Activated CD4-positive, alpha-beta T cell treated with anti-CD3 and anti-CD28 coated beads, Interleukin-2, amount 50 U/mL, for 4 hours (primary cell): ENCODE data around the gene C21orf58.
A peak's percentile ranks its signal among the peaks of the same experiment; 100 is the strongest.
"Not testable (repeated sequence)": the region's sequence is repeated elsewhere in the genome, so short reads cannot be mapped to it uniquely, and the experiment has no call there.

Experiments
- DNase-seq, 2 experiments: peaks; one replicate each; pipeline ENCODE4 v3.0.0-alpha.2; 2020

Gene C21orf58

DNA sequence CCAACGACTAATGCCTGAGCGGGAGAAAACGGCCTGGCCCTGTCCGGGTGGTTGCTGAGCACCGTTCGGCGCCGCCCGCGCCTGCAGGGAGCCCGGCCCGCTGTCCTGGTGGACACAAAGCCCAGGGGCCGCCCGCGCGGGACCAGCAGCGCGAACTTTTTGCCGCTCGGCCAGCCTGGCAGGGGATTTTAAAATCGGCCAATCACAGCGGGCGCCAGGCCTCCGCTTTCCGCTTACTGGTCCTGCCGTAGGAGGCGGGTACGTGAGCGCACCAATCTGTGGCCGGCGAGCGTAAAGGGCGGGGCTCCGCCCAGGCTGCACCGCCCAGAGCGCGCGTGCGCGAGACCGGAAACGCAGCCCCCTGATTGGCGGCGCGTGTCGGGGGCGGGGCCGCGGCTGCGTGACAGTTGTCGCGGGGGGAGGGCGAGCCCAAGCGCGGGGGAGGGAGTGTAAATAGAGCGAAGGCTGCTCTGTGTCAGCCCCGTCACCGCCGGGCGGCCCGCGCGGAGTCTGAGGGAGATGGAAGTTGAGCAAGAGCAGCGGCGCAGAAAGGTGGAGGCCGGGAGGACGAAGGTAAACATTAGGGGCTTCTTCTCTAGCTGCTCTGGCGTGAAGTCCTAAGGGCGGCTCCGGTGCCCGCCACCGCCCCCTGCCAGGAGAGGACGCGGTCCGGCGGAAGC, at the start of gene C21orf58, which contains the start of gene PCNT:
C21orf58 (minus strand) TSS at position 161 of the 680 bp plus-strand sequence. CDS start 1,132 bp downstream, outside the sequence.
PCNT (plus strand) TSS at position 447 of the 680 bp plus-strand sequence; CDS start at position 520, 73 bp downstream.
- DNase-seq, result peak; percentile 94 to 97

DNA sequence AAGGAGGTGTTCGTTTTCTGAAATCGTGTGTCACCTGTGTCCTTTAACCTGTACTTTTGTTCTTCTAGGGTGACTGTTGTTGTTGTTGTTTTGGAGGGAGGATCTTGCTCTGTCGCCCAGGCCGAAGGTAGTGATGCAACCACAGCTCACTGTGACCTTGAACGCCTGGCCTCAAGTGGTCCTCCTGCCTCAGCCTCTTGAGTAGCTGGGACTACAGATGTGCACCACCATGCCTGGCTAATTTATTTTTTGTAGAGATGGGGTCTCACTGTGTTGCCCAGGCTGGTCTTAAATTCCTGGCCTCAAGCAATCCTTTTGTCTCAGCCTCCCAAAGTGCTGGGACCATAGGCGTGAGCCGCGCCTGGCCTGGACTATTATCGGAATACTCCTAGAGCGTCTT, 49.3 kb upstream of the C21orf58 start:
- not testable (repeated sequence) for DNase-seq

DNA sequence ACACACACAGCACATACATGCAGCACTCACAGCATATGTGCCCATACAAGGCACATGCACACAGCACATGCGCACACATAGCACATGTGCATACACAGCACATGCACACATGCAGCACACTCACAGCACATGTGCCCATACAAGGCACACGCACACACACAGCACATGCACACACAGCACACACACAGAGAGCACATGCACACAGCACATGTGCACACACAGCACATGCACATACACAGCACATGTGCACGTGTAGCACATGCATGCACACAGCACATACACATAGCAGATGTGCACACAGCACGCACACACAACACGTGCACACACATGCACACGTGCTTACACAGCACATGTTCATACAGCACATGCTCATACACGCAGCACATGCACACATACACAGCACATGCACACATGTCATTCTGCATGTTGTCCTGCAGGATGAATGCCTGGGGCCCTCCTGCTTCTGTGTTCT, 48.4 kb upstream of the C21orf58 start:
- no peak for DNase-seq

DNA sequence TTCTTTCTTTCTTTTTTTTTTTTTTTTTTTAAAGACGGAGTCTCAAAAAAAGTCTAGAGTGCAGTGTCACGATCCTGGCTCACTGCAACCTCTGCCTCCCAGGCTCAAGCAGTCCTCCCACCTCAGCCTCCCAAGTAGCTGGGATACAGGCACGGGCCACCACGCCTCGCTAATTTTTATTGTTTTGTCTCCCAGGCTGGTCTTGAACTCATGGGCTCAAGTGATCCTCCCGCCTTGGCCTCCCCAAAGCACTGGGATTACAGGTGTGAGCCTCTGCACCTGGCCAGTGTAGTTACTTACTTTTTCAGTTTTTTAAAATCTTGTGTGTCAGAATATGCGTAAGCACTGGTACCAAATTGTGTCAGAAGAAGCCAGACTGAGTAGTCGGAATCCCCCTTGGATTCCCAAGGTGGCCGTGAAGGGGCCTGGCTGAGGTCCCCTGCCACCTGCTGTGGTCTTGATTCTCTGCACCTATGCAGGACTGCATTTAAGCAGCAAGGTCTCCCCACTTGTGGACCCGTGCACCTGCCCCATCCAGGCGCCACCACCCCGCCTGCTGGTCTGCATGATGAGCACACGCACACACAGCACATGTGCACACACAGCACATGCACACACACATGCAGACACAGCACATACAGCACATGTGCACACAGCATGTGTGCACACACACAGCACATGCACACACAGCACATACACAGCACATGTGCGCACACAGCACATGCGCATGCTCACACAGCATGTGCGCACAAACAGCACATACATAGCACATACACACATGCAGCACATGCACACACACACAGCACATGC, 47.7 kb upstream of the C21orf58 start:
- no peak for DNase-seq

DNA sequence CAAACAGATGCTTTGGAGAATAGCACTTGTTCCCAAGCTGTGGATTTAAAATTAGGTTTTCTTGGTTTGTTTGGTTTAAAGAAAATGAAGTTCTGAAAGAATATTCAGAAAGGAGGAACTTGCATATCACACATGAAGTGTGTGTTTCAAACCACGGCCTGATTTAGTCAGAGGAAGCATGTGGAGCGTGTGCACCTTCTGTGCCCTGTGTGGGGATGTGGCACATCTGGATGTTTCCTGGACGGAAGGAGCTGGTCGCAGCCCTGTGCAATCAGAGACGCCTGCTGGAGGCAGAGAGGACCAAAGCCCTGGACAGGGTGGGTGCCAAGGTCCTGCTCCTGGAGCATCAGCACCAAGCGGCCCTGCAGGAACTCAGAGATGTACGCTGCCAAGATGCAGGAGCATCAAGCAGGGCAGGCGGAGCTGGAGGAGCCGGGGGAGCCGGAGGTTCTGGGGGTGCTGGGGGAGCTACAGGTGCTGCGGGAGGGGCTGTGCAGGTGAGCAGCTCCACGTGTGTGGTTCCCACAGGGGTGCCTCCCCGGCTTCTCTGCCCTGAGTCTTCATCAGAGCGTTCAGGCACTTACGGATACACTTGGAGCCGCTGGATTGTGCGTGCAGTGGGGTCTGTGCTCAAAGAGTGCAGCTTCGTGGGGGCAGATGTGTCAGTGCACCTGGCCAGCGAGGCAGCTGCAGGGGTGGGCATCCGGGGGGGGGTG, 46.0 kb upstream of the C21orf58 start:
- no peak for DNase-seq

DNA sequence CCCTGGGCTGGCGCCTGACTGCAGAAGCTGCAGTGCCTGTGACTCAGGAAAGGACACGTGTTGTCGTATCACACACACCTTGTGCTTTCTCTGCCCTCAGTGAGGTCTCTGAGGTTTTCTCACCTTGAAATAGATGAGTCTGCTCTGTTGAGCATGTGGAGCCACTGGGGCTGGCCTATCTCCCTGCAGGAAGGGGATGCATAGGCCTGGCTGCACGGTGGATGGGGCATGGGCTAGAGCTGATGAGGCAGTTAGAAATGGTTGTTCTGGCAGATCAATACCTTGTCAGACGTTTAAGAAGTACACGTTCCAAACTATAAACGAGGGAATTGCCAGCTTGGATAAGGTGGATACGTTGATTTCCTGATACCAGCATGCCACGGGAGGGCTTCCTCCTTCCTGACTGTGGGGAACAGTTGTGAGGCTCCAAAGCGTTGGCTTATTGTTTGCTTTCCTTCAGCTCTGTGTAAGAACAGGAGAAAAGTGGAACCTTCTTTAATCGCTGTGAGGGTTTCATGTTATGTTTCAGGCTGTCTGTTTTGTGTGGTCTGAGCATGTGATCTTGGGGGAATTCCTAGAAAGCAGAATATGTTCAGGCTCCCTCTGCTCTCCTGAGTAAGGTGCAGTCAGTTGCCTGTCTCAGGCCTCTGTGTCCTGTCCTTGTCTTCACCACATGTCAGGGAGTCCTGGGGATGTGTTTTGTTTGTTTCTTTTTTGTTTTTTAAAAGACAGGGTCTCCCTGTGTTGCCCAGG, 45.0 kb upstream of the C21orf58 start:
- peak in 1 of 2 experiments; percentile 5 for DNase-seq

DNA sequence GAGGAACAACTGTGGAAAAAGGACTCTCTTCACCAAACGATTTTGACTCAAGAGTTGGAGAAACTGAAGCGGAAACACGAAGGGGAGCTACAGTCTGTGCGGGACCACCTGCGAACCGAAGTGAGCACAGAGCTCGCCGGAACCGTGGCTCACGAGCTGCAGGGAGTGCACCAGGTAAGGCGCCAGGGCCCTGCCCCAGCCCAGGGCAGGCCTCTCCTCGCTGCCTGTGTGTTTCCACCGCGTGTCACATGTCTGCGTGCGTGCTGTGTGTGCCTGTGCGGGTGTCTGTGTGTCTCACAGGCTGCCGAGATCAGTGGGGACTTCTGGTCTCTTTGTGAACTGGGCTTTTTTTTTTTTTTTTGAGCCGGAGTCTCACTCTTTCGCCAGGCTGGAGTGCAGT, 43.3 kb upstream of the C21orf58 start:
- no peak for DNase-seq

DNA sequence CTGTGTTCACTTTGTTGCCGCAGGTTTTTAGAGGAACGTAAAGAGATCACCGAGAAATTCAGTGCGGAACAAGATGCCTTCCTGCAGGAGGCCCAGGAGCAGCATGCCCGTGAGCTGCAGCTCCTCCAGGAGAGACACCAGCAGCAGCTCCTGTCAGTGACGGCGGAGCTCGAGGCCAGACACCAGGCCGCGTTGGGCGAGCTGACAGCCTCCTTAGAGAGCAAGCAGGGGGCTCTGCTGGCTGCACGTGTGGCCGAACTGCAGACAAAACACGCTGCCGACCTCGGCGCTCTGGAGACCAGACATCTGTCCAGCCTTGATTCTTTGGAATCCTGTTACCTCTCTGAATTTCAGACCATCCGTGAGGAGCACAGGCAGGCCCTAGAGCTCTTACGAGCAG, 42.9 kb upstream of the C21orf58 start:
- DNase-seq, result no peak

DNA sequence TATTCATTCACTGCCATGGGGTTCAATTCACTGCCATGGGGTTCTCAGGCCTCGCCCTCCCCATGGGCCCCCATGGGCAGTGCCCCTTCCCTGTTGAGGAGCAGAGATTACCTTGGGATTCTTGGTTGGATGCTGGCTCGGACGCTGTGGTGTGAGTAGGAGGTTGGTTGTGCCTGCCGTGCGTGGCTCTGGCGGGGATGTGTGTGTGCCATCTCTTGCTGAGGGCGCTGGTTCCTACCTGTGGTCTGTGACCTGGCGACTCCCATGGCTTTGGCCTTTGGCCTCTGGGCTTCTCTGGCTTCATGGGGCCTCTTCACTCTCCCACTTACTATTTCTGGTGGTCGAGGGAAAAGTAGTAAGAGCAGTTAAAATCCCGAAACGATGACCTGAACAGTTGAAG, 42.4 kb upstream of the C21orf58 start:
- no peak for DNase-seq

DNA sequence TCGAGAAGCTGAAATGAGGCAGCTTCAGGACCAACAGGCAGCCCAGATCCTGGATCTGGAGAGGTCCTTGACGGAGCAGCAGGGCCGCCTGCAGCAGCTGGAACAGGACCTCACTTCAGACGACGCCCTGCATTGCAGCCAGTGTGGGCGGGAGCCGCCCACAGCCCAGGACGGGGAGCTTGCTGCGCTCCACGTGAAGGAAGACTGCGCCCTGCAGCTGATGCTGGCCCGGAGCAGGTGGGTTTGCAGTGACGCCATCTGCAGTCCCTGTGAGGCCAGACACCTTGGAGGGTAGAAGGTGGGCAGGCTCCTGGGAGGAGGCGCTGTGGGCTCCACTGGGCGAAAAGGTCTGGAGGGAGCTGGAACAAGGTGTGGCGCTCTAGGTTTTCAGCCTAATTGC, 40.0 kb upstream of the C21orf58 start:
- no peak for DNase-seq

DNA sequence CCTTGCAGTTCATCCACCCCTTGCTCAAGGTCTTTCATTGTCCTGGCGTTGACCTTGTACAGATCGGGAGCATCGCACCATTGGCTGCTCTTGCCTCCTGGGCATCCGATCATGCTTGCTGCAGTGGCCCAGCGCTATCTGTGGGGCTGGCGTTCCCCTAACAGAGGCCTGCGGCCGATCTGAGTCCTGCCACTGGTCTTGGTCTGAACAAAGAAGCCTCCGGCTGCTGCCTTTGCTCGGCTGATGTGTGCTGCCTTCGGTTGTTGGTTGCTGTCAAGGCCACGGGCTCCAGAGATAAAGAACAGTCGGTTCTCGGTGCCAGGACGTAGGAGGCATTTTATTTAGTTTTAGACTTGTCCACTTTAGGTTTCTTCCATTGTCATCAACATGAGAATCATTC, 39.3 kb upstream of the C21orf58 start:
- DNase-seq, result no peak

DNA sequence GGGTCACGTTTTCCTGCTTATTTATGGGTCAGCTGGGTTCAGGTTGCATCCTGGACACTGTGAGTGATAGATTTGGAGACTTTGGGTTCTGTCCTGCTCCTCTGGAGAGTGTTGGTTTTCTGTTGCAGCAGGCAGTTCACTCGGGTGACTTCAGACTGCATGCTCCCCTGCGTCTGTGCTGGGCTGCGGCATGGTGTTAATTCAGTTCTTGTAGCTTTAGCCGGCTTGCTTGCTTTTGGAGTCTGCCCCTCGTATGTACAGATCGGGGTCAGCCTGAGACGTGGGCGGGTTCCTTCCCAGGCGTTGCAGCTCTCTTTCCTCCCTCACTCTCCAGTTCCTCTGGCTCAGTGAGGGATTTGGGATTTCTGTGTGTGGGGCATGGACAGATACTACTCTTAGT, 38.3 kb upstream of the C21orf58 start:
- no peak for DNase-seq

DNA sequence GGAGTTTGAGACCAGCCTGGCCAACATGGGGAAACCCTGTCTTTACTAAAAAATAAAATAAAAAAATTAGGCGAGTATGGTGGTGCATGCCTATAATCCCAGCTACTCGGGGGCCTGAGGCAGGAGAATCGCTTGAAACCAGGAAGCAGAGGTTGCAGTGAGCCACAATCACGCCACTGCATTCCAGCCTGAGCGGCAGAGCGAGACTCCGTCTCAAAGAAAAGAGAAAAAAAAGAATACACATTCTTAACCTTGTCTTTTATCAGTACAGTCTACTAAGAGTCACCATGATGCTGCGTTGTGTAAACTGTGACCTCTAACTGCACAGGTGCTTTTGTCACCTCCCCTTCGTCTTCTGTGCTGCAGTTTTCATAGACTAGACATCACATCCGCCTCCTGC, 37.5 kb upstream of the C21orf58 start:
- DNase-seq, result no peak

DNA sequence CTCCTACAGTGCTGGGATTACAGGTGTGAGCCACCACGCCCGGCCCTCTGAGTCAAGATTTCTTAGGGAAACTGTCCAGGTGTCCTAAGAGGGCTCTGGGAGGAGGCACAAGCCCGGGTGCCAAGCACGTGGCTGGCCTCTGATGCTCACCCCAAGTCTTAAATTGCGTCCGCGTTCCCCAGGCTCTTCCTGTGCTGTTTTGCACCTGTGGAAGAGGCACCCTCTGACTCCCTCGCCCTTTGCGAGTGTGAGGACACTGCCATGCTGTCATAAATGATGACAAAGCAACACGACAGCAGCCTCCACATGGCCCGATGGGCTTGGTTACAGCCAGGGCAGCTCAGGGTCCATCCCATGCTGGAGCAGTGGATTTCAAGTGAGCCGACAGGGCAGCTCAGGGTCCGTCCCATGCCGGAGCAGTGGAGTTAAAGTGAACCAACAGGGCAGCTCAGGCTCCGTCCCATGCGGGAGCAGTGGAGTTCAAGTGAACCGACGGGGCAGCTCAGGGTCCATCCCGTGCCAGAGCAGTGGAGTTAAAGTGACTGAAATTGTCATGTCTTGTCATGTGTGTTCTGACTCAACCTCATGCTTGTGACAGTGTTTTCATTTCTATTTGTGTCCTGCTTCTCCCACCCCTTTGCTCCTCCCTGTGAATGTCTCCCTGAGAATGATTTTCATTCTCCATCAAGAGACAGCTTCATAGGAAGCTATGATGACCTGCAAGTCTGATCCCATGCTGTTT, 34.2 kb upstream of the C21orf58 start:
- no peak for DNase-seq

DNA sequence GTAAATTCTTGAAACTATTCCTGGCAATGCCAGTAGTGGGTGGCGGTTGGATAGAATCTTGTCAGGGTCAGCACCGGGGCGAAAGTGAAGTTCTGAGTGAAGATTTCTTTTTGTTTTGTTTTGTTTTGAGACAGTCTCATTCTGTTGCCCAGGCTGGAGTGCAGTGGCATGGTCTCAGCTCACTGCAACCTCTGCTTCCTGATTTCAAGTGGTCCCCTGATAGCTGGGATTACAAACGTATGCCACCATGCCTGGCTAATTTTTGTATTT, 33.6 kb upstream of the C21orf58 start:
- no peak for DNase-seq

DNA sequence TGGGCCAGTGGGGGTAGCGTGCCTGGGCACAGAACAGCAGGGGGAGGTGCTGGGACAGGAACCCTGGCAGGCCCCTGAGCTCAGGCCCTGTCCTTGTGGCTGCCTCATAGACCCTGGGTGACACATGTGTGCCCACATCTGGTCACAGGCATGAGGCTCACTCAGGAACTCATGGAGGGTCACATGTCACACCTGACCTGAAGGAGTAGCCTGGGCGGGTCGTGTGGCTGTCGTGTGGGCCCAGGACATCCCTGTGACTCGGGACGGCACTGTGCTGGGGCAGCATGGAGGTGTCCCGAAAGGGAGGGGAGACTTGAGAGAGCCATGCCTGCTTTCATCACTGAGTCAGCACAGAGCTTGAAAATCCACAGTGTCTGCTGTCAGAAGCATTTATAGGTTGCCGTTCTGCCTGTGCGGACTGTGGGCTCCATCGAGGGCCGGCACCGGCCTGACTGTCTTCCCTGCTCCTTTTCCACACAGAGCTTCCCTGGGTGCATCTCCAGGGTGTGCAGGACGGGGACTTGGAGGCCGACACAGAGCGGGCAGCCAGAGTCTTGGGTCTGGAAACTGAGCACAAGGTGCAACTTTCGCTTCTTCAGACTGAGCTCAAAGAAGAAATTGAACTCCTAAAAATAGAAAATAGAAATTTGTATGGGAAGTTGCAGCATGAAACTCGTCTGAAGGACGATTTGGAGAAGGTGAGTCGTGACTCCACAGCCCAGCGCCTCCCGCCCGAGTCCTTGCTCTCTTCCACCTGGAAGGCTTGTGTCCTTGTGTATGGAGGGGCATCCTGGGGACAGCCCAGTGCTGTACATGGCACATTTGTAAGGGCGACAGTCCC, 33.0 kb upstream of the C21orf58 start:
- DNase-seq, result no peak

DNA sequence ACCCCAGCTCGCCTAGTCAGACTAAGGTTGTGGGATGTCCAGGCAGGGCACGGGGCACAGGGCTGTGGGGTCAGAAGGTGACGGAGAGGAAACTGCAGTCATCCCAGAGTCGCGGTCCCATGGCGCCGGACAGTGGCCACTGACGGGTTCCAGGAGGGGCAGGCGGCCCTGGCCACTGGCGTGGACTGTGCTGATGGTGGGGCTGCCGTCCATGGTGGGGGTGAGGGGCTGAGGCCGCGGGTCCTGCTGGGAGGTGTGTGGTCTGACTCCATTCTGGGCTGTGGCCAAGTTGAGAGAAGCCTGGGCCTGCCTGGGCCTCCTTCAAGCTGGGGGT, 32.3 kb upstream of the C21orf58 start:
- no peak for DNase-seq

DNA sequence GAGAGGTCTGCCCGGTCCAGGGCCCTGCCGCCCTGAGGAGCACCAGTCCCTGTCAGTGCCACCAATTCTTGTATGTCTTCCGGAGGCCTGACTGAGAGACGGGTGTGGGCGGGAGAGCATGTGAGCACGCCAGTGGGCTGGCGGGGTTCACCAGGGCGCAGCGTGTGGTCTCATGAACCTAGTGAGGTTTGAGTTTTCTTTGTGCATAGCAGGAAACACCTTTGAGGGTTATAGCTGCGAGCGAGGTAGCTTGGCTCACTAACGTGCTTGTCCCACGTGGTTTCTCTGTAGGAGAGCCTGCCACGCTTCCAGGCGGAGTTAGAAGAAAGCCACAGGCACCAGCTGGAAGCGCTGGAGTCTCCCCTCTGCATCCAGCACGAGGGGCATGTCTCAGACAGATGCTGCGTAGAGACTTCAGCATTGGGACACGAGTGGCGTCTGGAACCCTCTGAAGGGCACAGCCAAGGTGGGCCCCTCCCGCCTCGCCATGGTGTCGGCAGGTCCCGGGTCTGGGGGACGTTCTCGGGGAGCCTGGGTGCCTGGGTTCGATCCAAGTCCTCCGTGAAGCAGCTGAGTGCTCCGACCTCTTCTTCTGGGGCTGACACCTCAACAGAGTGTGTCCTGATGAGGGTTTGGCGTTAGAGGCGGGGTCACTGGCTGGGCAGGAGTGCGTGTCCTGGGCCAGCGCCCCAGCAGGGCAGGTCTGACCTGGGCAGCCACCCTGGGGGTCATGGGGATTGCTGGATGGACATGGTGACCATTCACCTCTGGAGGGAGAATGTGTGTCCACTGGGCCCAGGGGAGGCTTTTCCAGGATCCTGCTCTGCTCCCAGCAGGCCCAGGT, 31.7 kb upstream of the C21orf58 start:
- no peak for DNase-seq

DNA sequence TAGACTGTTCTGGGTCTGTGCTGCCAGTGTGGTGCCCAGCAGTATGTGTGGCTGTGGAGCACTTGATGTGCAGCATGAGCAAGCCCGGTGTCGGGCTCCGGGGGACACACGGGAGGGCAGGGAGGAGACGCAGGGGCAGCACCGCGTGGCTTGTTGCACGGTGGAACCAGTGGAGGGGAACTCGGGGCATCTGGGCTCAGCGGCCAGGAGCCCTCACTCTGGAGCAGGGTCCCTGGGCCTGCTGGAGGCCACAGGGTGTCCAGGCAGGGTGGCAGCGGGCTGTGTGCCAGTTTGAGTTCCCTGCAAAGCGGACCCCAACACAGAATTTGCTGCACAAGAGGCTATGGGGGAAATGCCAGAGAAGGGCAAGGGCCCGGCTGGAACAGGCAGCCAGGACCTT, 30.8 kb upstream of the C21orf58 start:
- no peak for DNase-seq

DNA sequence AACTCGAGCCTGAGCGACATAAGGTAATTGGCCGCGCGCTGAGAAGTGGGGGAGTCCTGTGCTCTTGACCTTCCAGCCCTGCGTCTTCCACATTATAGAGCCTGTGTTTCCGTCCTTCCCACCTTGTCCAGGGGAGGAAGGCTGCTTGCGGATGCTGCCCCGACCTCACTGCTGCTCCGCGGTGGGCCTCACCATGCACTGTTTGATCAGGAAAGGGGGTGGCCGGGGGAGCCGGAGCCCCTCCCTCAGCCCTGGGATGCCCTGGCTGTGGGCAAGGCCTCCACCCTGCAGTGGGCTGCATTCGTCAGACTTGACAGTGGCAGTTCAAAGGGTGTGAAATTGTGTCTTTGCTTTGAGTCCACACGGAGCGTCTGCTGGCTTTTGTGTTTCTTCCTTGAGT, 30.4 kb upstream of the C21orf58 start:
- DNase-seq, result no peak

DNA sequence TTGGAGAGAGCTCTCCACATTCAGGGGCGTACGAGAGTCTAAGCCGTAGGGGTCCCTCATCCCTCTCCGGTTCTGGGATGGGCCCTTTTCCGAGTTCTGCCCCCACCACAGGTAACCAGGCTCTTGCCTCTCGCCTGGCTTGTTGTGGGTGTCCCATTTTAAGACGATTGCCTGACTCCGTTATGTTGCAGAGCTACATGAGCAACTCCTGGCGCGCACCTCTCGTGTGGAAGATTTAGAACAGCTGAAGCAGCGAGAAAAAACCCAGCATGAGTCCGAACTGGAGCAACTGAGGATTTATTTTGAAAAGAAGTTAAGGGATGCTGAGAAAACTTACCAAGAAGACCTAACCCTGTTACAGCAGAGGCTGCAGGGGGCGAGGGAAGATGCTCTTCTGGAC, 29.2 kb upstream of the C21orf58 start:
- DNase-seq, result no peak
